ENCODE measurements around the gene LRIT1.

LRIT1 gene

DNA sequence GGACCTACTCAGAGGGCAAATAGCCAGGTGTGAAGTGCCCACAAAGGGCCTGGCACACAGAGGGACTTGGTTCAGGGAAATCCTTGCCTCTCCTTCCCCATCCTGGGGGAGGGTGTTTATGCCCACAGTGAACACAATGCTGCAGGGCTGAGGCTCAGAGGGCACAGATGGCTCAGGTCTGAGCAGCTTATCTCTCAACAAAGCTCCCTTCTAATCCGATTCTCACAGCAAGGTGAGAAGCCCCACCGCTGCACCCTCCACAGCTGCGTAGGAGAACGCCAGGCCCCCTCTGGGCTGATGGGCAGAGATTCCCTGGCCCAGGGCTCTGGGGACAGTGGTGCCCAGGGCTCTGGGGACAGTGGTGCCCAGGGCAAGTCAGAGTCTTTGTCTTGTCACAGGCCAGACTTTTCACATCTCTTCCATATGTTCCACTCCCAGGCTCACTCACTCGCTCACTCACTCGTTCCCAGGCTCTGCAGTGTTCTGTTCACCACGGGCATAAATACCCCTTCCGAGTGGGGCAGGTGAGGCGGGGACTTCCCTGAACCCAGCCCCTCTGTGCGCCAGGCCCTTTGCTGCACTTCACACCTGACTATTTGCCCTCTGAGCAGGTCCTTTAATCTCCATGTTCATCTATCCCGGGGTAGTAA, 55.7 kb downstream of the LRIT1 start:
- DNase-seq = no peak

DNA sequence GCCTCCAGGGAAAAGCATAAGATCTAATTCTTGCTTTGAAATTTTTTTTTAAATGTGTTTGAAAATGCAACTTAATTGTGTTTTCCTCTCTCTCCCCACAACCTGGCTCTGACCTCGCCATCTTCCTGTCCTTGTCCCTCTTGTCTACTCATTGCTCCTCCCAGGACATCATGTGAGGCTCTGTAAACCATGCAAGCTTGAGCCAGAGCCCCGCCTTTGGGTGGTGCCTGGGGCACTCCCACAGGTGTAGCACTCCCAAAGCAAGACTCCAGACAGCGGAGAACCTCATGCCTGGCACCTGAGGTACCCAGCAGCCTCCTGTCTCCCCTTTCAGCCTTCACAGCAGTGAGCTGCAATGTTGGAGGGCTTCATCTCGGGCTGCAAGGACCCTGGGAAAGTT, 56.8 kb downstream of the LRIT1 start:
- no peak for DNase-seq

DNA sequence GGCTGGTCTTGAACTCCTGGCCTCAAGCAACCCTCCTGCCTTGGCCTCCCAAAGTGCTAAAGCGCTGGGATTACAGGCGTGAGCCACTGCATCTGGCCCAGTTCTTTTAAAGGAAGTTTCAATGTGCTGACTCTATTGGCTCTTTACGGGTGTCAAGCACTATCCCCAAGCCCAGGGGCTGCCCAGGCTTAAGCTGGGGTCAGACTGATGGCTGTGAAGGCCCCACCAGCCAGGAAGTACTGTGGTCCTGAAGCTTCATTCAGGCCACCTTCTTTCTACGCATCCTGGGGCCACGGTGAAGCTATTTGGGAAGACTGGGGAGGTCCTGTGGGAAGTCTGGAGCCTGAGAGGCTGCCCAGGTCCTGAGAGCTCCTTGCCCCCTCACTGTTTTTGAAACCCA, 59.7 kb downstream of the LRIT1 start:
- no peak for DNase-seq

Measured in NCI-H1930 (cell line).